Stimulated activated naive B cell treated with anti-CD40 and anti-IgM and Interleukin-4, amounts not matched to agents 10 μg/mL and 1 μg/mL and 100 μg/mL, for 72 hours (primary cell): Measurements from ENCODE around the gene PRXL2B.
A peak's percentile ranks its signal among the peaks of the same experiment; 100 is the strongest.
"Not testable (repeated sequence)": the region's sequence is repeated elsewhere in the genome, so short reads cannot be mapped to it uniquely, and the experiment has no call there.

Source experiments
- ATAC-seq, 2 donors: fragments of 150-1000 bp; cut with Tn5 transposase; replicated peaks; 2 replicates each; pipeline ENCODE4 v1.10.0; 2021; ENCODE audit warnings: moderate library complexity in 1 of 2
- DNase-seq: peaks from one replicate; pipeline ENCODE4 v3.0.0; 2021
- H3K27ac Mint-ChIP-seq: one replicate; pipeline ENCODE4 v1.8.0; 2022; ENCODE audit warnings: mild to moderate bottlenecking, mixed read lengths
- H3K27me3 Mint-ChIP-seq, 2 donors: one replicate each; pipeline ENCODE4 v1.8.0; 2022; ENCODE audit warnings: mixed read lengths in 2 of 2
- H3K36me3 Mint-ChIP-seq, 2 donors: one replicate each; pipeline ENCODE4 v1.8.0; 2022; ENCODE audit warnings: mixed read lengths in 2 of 2, mild to moderate bottlenecking in 1 of 2
- H3K4me1 Mint-ChIP-seq, 2 donors: one replicate each; pipeline ENCODE4 v1.8.0; 2022; ENCODE audit warnings: mixed read lengths in 2 of 2, mild to moderate bottlenecking in 1 of 2
- H3K4me3 Mint-ChIP-seq, 2 donors: one replicate each; pipeline ENCODE4 v1.8.0; 2022; ENCODE audit warnings: mild to moderate bottlenecking in 2 of 2, mixed read lengths in 2 of 2, moderate library complexity in 1 of 2
- H3K9me3 Mint-ChIP-seq, 2 donors: one replicate each; pipeline ENCODE4 v1.8.0; 2022; ENCODE audit warnings: mixed read lengths in 2 of 2, mild to moderate bottlenecking in 1 of 2

The PRXL2B gene

GRCh38 chr1:2546515-2547209 is 39.9 kb upstream of the PRXL2B start:
- H3K9me3 Mint-ChIP-seq: no peaks in the 10 kb centered on the region
- peaks cover 7 to 15% of the 10 kb centered on the region in 2 donors for H3K36me3 Mint-ChIP-seq
- peaks cover 0 to 8% of the 10 kb centered on the region in 2 donors for H3K27me3 Mint-ChIP-seq
- peaks cover 22 to 68% of the 10 kb centered on the region in 2 donors for H3K4me1 Mint-ChIP-seq
- H3K4me3 Mint-ChIP-seq: peak overlapping the region; percentile 95 to 96
- peak; percentile 42 to 55 for ATAC-seq
- peak; percentile 82 for DNase-seq
- H3K27ac Mint-ChIP-seq: peak overlapping the region; percentile 92

- H3K36me3 Mint-ChIP-seq: peaks cover 7 to 19% of the 10 kb centered on the region in 2 donors
- DNase-seq (peak; percentile 88), ATAC-seq (peak; percentile 54 to 56)
- H3K27me3 Mint-ChIP-seq: peaks cover 0 to under 1% of the 10 kb centered on the region in 2 donors
- H3K4me1 Mint-ChIP-seq: peaks cover 21 to 67% of the 10 kb centered on the region in 2 donors
- no peaks in the 10 kb centered on the region for H3K9me3 Mint-ChIP-seq
- H3K4me3 Mint-ChIP-seq: peak overlapping the region; percentile 95 to 96
- H3K27ac Mint-ChIP-seq: peak overlapping the region; percentile 92
Observed at GRCh38 chr1:2547210-2548067, 39.1 kb upstream of the PRXL2B start.

- ATAC-seq: peak; percentile 53
- peak; percentile 89 for DNase-seq
- Mint-ChIP-seq H3K9me3 (no peaks in the 10 kb centered on the region), H3K4me1 (peaks cover 21 to 67% of the 10 kb centered on the region in 2 donors), H3K36me3 (peaks cover 7 to 20% of the 10 kb centered on the region in 2 donors), H3K4me3 (peak overlapping the region; percentile 95 to 96), H3K27me3 (no peaks in the 10 kb centered on the region), H3K27ac (peak overlapping the region; percentile 92)
Observed at GRCh38 chr1:2548068-2548589, 38.4 kb upstream of the PRXL2B start.

- not testable (repeated sequence) for H3K27me3 Mint-ChIP-seq, H3K9me3 Mint-ChIP-seq, ATAC-seq, DNase-seq
- Mint-ChIP-seq H3K36me3 (peaks cover 15 to 27% of the 10 kb centered on the region in 2 donors), H3K4me1 (peaks cover 30 to 77% of the 10 kb centered on the region in 2 donors), H3K4me3 (peak overlapping the region; percentile 65 to 96), H3K27ac (peak overlapping the region; percentile 92)
Observed at GRCh38 chr1:2549367-2550029, 37.1 kb upstream of the PRXL2B start.

DNA sequence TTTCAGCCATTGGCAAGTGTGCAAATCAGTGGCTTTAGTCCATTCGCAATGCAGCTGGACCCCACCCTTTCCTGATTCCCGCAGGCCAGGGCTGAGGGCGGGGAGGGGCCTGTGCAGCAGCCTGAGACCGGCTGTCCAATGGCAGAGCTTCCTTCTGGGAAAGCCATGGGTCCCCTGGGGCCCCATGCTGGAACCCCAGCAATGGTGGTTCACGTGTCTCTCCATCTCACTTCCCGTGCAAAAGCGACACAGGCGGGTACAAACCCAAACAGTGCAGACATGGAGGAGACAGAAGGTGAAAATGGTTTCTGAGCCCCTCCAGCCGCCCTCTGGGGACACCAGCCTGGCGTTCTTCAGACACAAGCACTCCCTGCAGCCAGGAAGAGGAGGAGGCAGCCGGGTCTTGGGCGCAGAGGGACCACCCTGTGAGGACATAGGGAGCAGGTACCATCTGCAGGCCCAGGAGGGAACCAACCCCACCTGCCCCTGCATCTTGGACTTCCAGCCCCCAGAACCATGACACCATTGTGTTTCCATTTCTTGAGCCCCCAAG is 36.2 kb upstream of the PRXL2B start:
- not testable (repeated sequence) for ATAC-seq, H3K9me3 Mint-ChIP-seq, DNase-seq, H3K27me3 Mint-ChIP-seq
- peaks cover 39 to 77% of the 10 kb centered on the region in 2 donors for H3K4me1 Mint-ChIP-seq
- H3K36me3 Mint-ChIP-seq: peaks cover 15 to 30% of the 10 kb centered on the region in 2 donors
- peak overlapping the region; percentile 92 for H3K27ac Mint-ChIP-seq
- peak overlapping the region; percentile 25 to 96 for H3K4me3 Mint-ChIP-seq

GRCh38 chr1:2551544-2551943 is 35.0 kb upstream of the PRXL2B start:
- H3K27ac Mint-ChIP-seq: peak overlapping the region; percentile 83
- DNase-seq, H3K9me3 Mint-ChIP-seq, ATAC-seq, H3K27me3 Mint-ChIP-seq, H3K4me3 Mint-ChIP-seq: not testable (repeated sequence)
- peaks cover 22 to 37% of the 10 kb centered on the region in 2 donors for H3K36me3 Mint-ChIP-seq
- peaks cover 41 to 81% of the 10 kb centered on the region in 2 donors for H3K4me1 Mint-ChIP-seq

- no peaks in the 10 kb centered on the region for H3K27me3 Mint-ChIP-seq
- no peak for DNase-seq
- H3K4me1 Mint-ChIP-seq: peaks cover 40 to 81% of the 10 kb centered on the region in 2 donors
- ATAC-seq: no peak
- no peak overlapping the region for H3K27ac Mint-ChIP-seq
- no peak overlapping the region for H3K4me3 Mint-ChIP-seq
- peaks cover 29 to 40% of the 10 kb centered on the region in 2 donors for H3K36me3 Mint-ChIP-seq
- H3K9me3 Mint-ChIP-seq: no peaks in the 10 kb centered on the region
Observed at GRCh38 chr1:2552189-2552588, 34.4 kb upstream of the PRXL2B start.

DNA sequence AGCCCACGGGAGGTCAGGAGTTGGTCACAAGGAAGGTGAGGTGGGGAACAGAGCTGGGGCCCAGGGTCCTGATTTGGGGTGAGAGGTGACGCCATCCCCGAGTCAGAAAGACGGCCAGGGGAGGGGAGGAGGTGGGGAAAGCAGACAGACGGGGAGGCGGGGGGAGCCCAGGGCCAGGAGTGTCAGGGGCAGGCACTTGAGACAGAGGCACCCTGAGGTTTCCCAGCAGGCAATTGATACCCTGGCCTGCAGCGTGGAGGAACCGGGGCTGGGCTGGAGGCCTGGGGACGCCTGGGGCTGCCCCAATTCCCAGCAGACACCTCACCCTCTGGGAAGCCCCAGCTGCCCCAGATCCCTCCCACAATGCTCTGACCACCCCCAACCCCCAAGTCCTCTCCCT is 33.5 kb upstream of the PRXL2B start:
- not testable (repeated sequence) for H3K27ac Mint-ChIP-seq, DNase-seq, H3K9me3 Mint-ChIP-seq, H3K4me3 Mint-ChIP-seq, ATAC-seq, H3K27me3 Mint-ChIP-seq
- Mint-ChIP-seq H3K4me1 (peaks cover 41 to 82% of the 10 kb centered on the region in 2 donors), H3K36me3 (peaks cover 38 to 48% of the 10 kb centered on the region in 2 donors)

DNA sequence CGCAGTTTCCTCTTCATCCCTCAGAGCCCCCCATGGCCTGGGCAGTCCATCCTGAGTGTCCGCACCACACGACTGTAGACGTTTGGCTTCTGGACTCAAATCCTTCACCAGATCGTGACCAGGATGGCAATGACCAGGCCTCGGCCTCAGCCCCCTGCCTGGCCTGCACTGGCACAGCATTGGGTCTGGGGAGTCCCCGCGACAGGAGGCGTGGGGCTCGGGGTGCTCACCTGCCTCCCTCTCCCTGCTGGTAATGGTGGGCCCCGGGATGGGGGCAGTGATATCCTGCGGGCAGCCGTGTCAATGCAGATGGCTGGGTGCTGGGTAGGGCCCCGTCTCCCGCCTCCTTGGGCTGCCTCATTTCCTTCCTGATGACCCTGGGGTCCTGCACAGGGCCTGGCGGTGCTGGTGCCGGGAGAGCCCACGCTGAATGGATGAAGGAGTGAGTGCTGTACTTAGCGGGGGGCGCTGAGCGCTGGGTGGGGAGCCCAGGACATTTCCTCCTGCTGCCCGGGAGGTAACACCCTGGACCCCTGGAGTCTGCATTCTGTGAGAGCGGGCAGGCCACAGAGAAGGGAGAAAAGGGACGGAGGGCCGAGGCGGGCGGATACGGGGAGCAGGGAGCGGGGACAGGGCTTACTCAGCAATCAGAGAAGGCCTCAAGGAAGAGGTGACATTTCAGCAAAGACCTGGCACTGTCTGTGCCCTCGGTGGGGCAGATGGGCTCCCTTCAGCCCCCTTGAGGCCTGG is 32.5 kb upstream of the PRXL2B start:
- ATAC-seq (no peak), DNase-seq (no peak)
- H3K4me3 Mint-ChIP-seq: peak overlapping the region; percentile 99 to 100
- peak overlapping the region; percentile 98 for H3K27ac Mint-ChIP-seq
- H3K36me3 Mint-ChIP-seq: peaks cover 46 to 57% of the 10 kb centered on the region in 2 donors
- H3K4me1 Mint-ChIP-seq: peaks cover 49 to 82% of the 10 kb centered on the region in 2 donors
- H3K9me3 Mint-ChIP-seq: no peaks in the 10 kb centered on the region
- no peaks in the 10 kb centered on the region for H3K27me3 Mint-ChIP-seq

GRCh38 chr1:2554621-2555387 is 31.8 kb upstream of the PRXL2B start:
- peak overlapping the region; percentile 99 to 100 for H3K4me3 Mint-ChIP-seq
- ATAC-seq (peak; percentile 20 to 26), DNase-seq (peak; percentile 61)
- no peaks in the 10 kb centered on the region for H3K9me3 Mint-ChIP-seq
- peaks cover 50 to 82% of the 10 kb centered on the region in 2 donors for H3K4me1 Mint-ChIP-seq
- no peaks in the 10 kb centered on the region for H3K27me3 Mint-ChIP-seq
- peaks cover 51 to 58% of the 10 kb centered on the region in 2 donors for H3K36me3 Mint-ChIP-seq
- H3K27ac Mint-ChIP-seq: peak overlapping the region; percentile 98

DNA sequence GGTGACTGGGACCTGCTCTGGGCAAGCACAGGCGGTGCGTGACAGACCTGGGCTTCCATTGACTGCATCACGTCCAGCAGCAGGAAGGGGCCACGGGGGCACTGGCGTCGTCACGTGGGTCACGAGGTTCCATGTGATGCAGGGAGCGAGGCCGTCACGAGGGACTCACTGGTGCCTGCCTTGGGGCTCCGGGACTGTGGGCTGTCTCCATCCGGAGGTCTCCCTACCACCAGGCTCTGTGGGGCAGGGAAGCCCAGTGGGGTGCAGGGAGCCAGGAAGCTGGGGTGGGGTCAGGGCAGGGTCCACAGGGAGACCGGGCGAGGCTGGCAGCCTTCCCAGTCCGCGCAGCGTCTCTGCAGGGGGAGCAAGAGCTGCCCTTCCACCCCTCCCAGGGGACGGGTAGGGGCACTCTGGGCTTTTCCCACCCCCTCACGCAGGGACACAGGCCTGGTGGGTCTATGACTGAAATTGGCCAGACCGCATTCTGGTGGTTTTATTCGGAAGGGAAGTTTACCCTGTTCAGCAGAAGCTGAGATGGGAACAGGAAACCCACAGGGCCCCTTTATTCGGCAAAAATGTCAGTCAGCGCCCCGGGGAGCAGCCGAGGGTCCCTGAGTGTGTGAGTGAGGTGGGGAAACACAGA is 30.8 kb upstream of the PRXL2B start:
- H3K9me3 Mint-ChIP-seq: no peaks in the 10 kb centered on the region
- DNase-seq (peak; percentile 96), ATAC-seq (peak; percentile 77)
- H3K4me1 Mint-ChIP-seq: peaks cover 54 to 82% of the 10 kb centered on the region in 2 donors
- H3K27ac Mint-ChIP-seq: peak overlapping the region; percentile 98
- H3K36me3 Mint-ChIP-seq: peaks cover 56 to 61% of the 10 kb centered on the region in 2 donors
- H3K4me3 Mint-ChIP-seq: peak overlapping the region; percentile 99 to 100
- no peaks in the 10 kb centered on the region for H3K27me3 Mint-ChIP-seq

GRCh38 chr1:2556277-2556677 is 30.3 kb upstream of the PRXL2B start, which contains the start of gene TNFRSF14:
Gene TNFRSF14 (plus strand): TSS chr1:2556371. CDS start chr1:2556665, 294 bp downstream.
- Mint-ChIP-seq H3K4me1 (peaks cover 53 to 82% of the 10 kb centered on the region in 2 donors), H3K36me3 (peaks cover 56 to 62% of the 10 kb centered on the region in 2 donors), H3K27ac (peak within 1 kb of the TSS; percentile 98), H3K27me3 (no peaks in the 10 kb centered on the region), H3K4me3 (peak within 1 kb of the TSS; percentile 99 to 100), H3K9me3 (no peaks in the 10 kb centered on the region)
- peak; percentile 59 to 61 for ATAC-seq
- no peak for DNase-seq
